SHP77 treated with DMSO at 0.1 percent for 48 hours (cell line): ENCODE measurements around the gene MYB.
"Not testable (repeated sequence)": the region's sequence is repeated elsewhere in the genome, so short reads cannot be mapped to it uniquely, and the experiment has no call there.

ENCODE experiments used
- DNase-seq: peaks from one replicate; lab custom pipeline; 2025; lab: John Stamatoyannopoulos, UW

MYB gene

GRCh38 chr6:135222623-135223022 is 41.5 kb downstream of the MYB start:
- DNase-seq: no peak

GRCh38 chr6:135224037-135224647 is 43.0 kb downstream of the MYB start:
- no peak for DNase-seq

DNA sequence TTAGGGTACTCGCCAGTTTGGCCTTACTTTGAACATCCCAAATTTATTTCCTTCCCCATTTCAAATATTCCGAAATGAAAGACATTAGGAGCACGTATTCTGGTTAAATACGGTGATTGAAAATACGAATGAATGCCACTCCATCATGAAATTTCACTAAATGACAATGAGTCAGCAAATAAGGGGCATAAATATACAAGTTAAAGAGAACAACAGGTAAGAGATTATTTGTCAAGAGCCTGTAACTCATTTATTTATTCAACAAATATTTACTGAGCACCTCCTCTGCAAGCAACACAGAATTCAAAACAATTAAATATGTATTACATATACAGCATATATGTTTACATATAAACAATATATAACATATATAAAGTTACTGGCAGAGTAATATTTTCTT is 44.8 kb downstream of the MYB start:
- no peak for DNase-seq

- DNase-seq: no peak
Measured at GRCh38 chr6:135226537-135226936, 45.4 kb downstream of the MYB start.

DNA sequence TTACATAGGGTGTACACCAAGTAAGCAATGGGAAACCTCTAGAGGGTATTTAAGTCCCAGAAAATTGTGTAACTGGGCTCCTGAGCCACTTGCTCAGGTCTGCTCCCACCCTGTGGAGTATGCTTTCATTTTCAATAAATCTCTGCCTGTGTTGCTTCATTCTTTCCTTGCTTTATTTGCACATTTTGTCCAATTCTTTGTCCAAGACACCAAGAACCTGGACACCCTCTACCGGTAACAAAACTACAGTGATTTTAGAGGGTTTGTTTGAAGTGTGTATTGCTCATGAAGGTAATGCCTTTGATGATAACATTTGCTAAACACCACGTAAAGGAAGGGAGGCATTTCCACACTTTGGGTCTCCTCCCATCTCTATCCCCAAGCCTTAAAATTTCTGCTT is 46.2 kb downstream of the MYB start:
- no peak for DNase-seq

- DNase-seq: no peak
Measured at GRCh38 chr6:135227758-135228157, 46.6 kb downstream of the MYB start.

DNA sequence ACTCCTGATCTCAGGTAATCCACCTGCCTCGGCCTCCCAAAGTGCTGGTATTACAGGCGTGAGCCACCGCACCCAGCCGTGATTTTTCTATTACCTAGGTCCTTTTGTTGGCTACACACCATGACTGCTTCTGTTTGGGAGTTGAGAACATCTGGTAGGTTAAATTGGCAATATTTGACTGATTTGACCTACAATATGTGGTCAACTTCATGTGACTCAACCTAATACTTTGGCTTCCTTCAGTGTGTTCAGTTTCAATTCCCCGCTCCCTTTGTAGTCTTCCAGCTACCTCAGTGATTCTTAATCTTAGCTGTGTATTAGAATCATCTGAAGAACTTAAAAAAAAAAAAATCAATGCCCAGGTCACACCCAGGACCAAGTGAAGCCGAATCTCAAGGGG is 47.4 kb downstream of the MYB start:
- no peak for DNase-seq

DNA sequence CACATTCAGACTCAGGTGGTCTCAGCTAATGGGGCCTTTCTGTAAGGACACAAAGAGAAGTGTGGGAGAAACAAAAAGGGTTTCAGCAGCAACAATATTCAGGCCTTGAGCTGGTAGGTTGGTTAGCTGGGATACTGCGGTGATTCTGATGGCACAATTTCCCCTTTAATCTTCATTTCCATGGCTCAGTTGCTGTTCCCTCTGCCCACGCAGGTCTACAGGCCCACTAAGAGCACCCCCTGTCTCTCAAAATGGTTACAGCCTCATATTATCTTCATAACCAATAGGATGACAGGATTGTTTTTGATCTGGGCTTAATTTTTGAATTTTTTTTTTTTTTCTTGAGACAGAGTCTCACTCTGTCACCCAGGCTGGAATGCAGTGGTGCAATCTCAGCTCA is 48.9 kb downstream of the MYB start:
- DNase-seq: no peak

GRCh38 chr6:135230711-135231468 is 49.8 kb downstream of the MYB start:
- DNase-seq: no peak

GRCh38 chr6:135231469-135231844 is 50.3 kb downstream of the MYB start:
- no peak for DNase-seq

- DNase-seq: peak; percentile 26
Measured at GRCh38 chr6:135233686-135234491, 52.8 kb downstream of the MYB start.

- no peak for DNase-seq
Measured at GRCh38 chr6:135234492-135234780, 53.3 kb downstream of the MYB start.

DNA sequence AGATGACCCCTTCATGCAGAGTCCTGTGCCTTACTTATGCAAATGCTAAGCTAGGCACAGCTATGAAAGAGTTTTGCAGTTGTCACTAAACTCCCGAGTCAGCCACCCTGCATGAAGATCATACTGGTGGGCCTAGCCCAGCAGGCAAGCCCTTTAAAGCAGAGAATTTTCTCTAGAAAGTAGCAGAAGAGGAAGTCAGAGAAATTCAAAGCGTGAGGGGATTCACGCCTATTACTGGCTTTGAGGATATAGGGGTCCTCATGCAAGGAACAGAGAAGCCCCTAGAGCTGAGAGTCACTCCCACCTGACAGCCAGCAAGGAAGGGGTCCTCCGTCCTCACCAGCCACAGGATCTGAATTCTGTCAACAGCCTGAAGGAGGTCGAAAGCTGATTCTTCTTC is 54.6 kb downstream of the MYB start:
- DNase-seq: no peak

- no peak for DNase-seq
Measured at GRCh38 chr6:135236319-135236718, 55.2 kb downstream of the MYB start.

GRCh38 chr6:135236732-135237131 is 55.6 kb downstream of the MYB start:
- DNase-seq: no peak

DNA sequence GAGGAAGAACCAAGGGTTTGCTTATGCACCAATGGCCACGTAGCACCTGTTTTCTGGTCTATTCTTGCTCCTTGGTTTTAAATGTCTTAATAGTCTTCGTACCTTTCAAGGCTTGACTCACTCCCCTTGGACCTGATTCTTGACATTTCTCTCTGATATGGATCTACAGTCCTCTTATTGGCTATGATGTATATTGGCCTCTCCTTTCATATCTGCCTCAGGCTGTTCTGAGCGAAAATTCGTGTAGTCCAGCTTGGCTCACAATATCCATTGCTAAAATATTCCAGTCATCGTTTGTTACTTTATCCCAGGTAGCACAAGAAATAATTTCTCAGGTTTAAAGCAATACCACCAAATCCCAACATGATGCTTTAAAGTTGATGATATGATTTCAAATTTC is 59.6 kb downstream of the MYB start:
- no peak for DNase-seq

DNA sequence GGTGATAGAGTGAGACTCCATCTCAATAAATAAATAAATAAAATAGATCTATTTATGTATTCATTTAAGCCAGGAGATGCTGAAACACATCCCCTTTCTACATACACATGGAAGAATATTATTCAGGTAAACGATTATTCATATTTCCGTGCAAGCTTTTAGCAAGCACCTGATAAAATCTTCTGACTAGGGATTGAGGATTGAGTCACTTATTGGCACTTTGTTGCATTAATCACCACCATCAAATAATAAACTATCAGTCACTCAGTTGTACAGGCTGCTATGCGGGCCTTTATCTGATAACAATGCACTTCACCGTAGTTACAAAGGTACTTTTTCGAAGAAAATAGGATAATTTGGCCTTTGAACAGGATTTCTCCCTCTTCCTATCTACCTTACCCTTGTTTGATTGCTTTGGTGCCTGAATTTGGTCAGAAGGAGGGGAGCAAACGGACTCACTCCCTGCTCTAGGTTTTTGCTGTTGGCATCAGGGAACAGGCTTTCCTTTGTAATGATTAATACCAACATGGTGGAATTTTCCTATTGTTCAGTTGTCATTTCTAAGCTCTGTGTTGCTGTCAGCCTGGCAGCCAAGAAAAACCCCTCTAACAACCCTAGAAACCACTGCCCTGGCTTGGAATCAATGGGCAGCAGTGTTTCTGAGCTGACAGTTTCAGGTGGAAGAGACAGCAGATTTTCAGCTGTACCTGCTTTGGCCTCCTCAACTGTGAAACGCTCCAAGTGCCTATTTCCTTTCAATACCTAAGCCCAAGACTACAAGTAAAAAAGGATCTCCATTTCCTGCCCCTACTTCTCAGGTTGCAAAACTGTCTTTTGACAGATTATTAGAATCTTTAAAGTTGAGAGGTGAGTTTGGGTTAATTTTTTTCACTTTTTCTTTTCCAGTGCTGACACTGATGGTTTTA is 63.0 kb downstream of the MYB start:
- no peak for DNase-seq

- no peak for DNase-seq
Measured at GRCh38 chr6:135244805-135245204, 63.7 kb downstream of the MYB start.

DNA sequence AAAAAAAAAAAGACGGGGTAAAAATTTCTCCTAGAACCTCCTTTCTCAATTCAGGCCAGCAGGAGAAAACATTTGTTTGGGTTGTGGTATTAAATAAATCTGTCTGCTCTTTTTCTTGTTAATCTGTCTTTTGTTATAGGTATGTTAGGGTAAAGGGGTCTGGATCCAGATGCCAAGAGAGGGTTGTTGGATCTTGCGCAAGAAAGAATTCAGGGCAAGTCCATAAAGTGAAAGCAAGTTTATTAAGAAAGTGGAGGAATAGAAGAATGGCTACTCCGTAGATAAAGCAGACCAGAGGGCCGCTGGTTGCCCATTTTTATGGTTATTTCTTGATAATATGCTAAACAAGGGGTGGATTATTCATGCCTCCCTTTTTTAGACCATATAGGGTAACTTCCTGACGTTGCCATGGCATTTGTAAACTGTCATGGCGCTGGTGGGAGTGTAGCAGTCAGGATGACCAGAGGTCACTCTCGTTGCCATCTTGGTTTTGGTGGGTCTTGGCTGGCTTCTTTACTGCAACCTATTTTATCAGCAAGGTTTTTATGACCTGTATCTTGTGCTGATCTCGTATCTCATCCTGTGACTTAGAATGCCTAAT is 65.4 kb downstream of the MYB start:
- DNase-seq: not testable (repeated sequence)

DNA sequence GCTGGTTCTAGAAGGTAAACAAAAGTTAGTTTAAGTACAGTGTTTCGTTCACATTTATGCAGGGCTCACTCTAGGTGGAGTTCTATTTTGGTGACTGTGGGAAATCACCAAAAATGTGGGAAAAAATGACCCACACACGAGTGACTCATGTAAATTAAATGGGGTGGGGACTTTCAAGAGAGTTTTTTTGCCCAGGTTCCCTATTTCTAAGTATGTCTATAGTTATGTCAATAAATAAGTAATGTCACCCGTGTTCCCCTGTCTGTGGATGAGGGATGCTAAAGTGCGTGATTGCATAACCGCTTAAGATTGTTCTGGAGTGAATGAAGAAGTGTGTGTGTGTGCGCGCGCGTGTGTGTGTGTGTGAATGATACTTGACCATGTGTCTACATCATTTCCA is 69.1 kb downstream of the MYB start:
- DNase-seq: no peak

GRCh38 chr6:135250751-135251497 is 69.8 kb downstream of the MYB start:
- no peak for DNase-seq
